Measurements from ENCODE around the gene GPS1.

Gene GPS1

DNA sequence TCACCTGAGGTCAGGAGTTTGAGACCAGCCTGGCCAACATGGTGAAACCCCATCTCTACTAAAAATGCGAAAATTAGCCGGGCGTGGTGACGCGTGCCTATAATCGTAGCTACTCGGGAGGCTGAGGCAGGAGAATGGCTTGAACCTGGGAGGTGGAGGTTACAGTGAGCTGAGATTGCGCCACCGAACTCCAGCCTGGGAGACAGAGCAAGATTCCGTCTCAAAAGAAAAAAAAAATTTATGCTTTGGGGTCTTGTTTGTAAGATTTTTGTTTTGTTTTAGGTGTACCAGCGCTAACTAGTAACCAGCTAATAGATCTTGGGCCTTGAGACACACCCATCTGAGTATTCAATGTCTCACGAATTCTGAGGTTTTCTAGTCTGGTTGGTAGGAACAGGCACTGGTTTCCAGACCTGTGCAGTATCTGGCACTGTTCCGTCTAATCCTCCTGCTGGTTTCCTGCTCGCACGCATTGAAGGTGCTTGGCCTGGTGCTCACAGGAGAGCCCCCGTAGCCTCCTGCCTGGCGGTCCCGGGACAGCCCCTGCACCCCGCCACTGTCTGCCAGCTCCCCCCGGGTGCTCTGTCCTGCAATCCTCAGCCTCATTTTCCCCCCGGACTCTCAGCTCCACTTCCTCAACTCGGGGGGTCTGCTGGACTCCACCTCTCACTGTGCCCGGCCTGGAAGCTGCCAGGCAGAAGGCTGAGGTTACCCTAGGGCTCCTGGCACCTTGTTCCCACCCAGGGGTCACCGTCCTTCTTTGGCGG, 24.5 kb downstream of the GPS1 start:
- no peak overlapping the region for H3K4me3 ChIP-seq (ENCODE audit: low read depth, low read length)
- no peaks in the 10 kb centered on the region for H3K9me3 ChIP-seq
- no peaks in the 10 kb centered on the region for H3K27me3 ChIP-seq
- TF ChIP-seq, protein P1, sequence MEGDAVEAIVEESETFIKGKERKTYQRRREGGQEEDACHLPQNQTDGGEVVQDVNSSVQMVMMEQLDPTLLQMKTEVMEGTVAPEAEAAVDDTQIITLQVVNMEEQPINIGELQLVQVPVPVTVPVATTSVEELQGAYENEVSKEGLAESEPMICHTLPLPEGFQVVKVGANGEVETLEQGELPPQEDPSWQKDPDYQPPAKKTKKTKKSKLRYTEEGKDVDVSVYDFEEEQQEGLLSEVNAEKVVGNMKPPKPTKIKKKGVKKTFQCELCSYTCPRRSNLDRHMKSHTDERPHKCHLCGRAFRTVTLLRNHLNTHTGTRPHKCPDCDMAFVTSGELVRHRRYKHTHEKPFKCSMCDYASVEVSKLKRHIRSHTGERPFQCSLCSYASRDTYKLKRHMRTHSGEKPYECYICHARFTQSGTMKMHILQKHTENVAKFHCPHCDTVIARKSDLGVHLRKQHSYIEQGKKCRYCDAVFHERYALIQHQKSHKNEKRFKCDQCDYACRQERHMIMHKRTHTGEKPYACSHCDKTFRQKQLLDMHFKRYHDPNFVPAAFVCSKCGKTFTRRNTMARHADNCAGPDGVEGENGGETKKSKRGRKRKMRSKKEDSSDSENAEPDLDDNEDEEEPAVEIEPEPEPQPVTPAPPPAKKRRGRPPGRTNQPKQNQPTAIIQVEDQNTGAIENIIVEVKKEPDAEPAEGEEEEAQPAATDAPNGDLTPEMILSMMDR (IDR thresholded peaks at IDR 0.05; ENCODE audit: low read depth, low read length) = no peak
- no peak for DNase-seq
- peaks cover 32% of the 10 kb centered on the region for H3K36me3 ChIP-seq
- no peaks in the 10 kb centered on the region for H3K4me1 ChIP-seq

DNA sequence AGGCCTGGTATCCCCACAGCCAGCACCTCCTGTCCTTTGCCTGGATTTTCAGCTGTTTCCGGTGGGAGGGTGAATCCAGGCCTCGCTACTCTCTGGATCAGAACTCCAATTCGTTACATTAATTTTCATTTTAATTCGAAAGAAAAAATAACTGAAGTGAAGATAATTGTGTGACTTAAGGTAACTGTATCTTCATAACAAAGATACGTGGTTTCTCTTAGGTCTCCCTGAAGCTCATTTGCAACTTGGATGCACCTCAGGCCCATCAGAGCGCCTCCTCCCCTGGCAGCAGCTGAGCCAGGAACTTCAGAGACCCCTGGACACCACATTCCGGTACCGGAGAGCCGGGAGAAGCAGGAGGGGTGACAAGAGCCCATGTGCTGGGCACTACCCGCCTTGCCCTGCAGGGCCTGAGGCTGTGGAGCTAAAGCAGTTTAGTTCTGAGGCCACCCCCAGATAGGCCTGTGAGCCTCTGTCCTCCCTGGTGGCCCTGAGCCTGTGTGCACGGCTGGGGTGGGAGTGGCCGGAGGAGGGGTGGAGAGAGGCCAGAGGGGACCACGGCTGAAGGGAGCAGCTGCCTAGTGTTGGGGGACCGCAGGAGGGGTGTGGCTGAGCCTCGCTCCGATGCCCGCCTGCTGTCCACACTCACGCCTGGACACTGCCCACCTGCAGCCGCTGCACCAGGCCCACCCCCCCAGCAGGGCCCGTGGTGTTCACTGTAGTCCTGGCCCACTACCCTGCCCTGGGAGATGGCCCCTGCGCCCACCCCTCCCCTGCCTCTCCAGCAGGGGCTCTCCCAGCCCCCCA, 25.3 kb downstream of the GPS1 start:
- H3K4me1 ChIP-seq = no peaks in the 10 kb centered on the region
- no peaks in the 10 kb centered on the region for H3K27me3 ChIP-seq
- peaks cover 37% of the 10 kb centered on the region for H3K36me3 ChIP-seq
- no peak overlapping the region for H3K4me3 ChIP-seq (ENCODE audit: low read depth, low read length)
- TF ChIP-seq, protein P1 (IDR thresholded peaks at IDR 0.05; ENCODE audit: low read depth, low read length) = no peak
- no peak for DNase-seq
- H3K9me3 ChIP-seq = no peaks in the 10 kb centered on the region

DNA sequence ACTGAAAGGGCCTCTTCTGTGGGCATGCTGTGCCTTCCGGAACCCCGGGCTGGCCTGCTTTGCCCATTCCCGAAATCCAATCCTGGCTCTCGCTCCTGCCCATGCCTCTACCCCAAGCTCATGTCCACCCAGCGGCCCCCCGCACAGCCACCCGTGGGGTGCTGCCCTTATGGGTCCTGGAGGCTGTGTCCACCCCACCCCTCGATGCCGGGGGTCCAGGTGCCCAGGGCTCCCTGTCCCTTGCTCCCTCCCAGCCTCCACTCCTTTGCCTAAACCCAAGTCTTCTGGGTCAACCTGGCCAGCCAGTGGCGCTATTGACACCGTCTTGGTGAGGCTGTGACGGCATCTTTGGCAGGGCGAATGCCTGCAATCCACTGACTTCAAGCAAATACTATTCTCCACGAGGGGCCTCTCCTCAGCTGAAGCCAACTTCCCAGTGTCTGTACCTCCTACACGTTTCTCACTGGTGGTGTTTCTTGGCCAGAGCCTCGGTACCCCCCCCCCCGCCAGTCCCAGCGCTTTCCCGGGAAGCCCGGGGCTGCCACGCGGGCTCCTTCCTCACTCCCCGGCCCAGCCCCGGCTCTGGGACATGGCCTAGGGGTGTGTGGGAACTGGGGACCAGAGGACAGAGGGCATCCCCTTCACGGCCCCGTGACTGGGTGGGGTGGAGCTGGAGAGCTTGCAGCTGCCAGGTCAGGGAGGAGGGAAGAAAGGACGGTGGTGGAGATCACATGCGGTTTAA, 26.1 kb downstream of the GPS1 start:
- DNase-seq = no peak
- TF ChIP-seq, protein P1 (IDR thresholded peaks at IDR 0.05; ENCODE audit: low read depth, low read length) = no peak
- H3K4me3 ChIP-seq (ENCODE audit: low read depth, low read length) = no peak overlapping the region
- H3K36me3 ChIP-seq = peaks cover 45% of the 10 kb centered on the region
- H3K9me3 ChIP-seq = no peaks in the 10 kb centered on the region
- no peaks in the 10 kb centered on the region for H3K27me3 ChIP-seq
- H3K4me1 ChIP-seq = no peaks in the 10 kb centered on the region

DNA sequence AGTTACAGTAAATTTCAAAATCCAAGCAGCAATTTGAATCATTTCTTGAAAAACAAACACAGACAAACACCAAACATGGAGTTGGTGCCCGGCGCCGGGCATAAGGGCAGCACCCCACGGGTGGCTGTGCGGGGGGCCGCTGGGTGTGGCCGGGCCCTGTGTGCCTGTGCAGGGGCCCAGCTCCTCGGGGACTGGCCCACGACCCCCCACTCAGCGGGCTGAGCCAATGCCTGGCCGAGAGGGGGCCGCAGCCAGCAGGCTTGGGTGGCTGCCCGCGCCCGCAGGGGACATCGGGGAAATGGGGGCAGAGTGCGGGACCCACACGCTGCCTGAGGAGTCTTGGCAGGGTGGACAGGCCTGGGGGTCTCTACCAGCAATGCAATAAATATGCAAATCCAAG, 26.7 kb downstream of the GPS1 start:
- peaks cover 51% of the 10 kb centered on the region for H3K36me3 ChIP-seq
- H3K4me1 ChIP-seq = no peaks in the 10 kb centered on the region
- TF ChIP-seq, protein P1 (IDR thresholded peaks at IDR 0.05; ENCODE audit: low read depth, low read length) = no peak

DNA sequence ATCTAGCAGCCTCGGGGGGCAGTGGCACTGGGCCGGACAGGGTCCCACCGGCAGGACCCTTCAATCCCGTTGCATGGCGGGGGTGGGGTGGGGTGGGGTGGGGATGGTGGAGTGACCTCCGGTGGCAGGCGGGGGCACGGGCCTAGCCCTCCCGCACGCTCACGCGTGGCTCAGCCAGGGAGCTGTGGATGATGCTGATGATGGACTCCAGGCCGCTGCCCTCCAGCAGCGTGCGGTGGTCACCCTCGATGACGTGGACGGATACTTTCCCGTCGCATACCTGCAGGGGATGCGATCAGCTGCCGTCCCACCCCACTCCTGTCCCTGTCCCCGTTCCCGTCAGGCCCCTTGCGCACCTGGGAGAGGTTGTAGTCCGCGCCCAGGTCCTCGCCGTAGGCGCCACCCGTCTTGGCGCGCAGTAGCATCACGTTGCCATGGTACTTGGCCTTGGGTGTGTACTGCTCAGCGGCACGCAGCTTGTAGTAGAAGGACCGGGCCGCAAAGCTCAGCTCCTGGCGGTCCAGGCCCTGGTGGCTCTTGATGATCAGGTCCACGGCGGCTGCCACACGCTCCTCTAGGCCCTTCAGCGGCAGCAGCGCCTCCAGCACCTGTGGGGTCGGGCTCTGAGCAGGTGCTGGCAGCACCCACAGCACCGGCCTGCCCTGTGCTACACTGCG, 27.4 kb downstream of the GPS1 start:
- H3K4me1 ChIP-seq = no peaks in the 10 kb centered on the region
- H3K4me3 ChIP-seq (ENCODE audit: low read depth, low read length) = no peak overlapping the region
- H3K9me3 ChIP-seq = no peaks in the 10 kb centered on the region
- TF ChIP-seq, protein P1 (IDR thresholded peaks at IDR 0.05; ENCODE audit: low read depth, low read length) = no peak
- H3K27me3 ChIP-seq = no peaks in the 10 kb centered on the region
- H3K36me3 ChIP-seq = peaks cover 58% of the 10 kb centered on the region
- no peak for DNase-seq

More for the DNA sequence above, 26.7 kb downstream of the GPS1 start:
- Histone ChIP-seq H3K4me3 (ENCODE audit: low read depth, low read length) (no peak overlapping the region), H3K27me3 (no peaks in the 10 kb centered on the region), H3K9me3 (no peaks in the 10 kb centered on the region)
- no peak for DNase-seq

Data from BE2C (cell line).